ENCODE data around the gene COL21A1.

GRCh38 chr6:56079751-56080540 lies 167.4 kb downstream of the COL21A1 start:
- no peak for TF ChIP-seq CTCF (IDR thresholded peaks at IDR 0.05)
- TF ChIP-seq POLR2A (IDR thresholded peaks at IDR 0.05), result no peak

All from uterus (tissue), 2 donors.